Measurements from ENCODE around the gene BLOC1S5. TPM values are rescaled to one million over a fixed set of nuclear protein-coding genes. Genes with fewer than 3 reads are reported as not detected.

Gene BLOC1S5
- total and polyA plus RNA-seq, 2 of the 8 experiments (the other 6 are each of a cell fraction or from before 2014, with no cell fraction given) = 3.4 to 17.2 TPM

DNA sequence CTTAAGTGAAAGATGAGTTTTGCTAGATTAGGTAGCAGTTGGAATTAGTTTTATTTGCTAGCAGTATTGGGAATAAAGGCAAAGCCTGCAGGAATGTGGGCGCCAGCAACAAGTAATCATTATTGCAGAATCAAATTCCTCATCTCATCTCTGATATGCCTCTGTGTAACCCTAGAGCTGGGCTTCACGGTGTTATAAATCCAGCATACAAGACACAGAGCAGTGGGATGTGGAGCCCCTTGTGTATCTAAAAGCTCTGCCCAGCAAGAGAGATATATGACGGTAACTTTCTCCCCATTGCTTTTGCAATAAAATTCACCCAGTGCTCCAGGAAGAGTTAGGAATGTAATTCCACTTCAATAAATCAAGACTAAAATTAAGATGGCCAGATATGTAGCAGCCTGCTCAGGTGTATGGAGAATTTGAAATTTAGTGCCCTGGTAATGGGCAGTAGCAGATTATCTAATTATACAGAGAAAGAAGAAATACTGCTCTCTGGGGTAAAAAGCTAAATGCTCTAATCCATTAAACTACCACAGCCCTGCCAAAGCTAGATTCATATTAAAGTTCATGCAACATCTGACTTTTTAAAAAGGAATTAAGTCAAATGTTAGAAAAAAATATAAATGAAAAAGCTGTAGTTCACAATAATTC lies 5.6 kb upstream of the BLOC1S5 start:
- H3K79me1 ChIP-seq (ENCODE audit: low read depth, low read length) = no peaks in the 10 kb centered on the region
- no peaks in the 10 kb centered on the region for H3K23me2 ChIP-seq (ENCODE audit: low read depth, low read length)
- H3K14ac ChIP-seq (ENCODE audit: insufficient read length) = no peak overlapping the region
- no peaks in the 10 kb centered on the region for H3K9me3 ChIP-seq (ENCODE audit: insufficient read depth in 2 of 2, low read depth in 1 of 2, low read length in 1 of 2)
- H2BK15ac ChIP-seq (ENCODE audit: low read length) = no peak overlapping the region
- 89% methylated on average over 3 of the region's 3 CpGs; no CpG with 5 or more reads in 1 of the 2 experiments for WGBS, 2 experiments (ENCODE audit: extremely low coverage in 1 of 2, insufficient coverage in 1 of 2, insufficient read length in 1 of 2, insufficient replicate concordance in 2 of 2, low coverage in 1 of 2, low lambda C conversion rate in 2 of 2, missing lambda C conversion rate in 1 of 2)
- H2BK120ac ChIP-seq (replicated peaks; ENCODE audit: low read depth, low read length) = no peak overlapping the region
- no peak overlapping the region for H3K4ac ChIP-seq (replicated peaks; ENCODE audit: insufficient read length, low read depth, low read length)
- H2BK20ac ChIP-seq (ENCODE audit: low read length) = no peak overlapping the region
- no peak for DNase-seq (ENCODE audit: low read depth in 1 of 2, low spot score in 2 of 2)
- H3K56ac ChIP-seq (replicated peaks; ENCODE audit: insufficient read length, low read depth, low read length) = no peak overlapping the region
- TF ChIP-seq, protein P1, sequence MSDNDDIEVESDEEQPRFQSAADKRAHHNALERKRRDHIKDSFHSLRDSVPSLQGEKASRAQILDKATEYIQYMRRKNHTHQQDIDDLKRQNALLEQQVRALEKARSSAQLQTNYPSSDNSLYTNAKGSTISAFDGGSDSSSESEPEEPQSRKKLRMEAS (IDR thresholded peaks at IDR 0.05) = no peak
- no peak for TF ChIP-seq NRF1 (IDR thresholded peaks at IDR 0.05; ENCODE audit: low read depth, low read length)
- no peak for TF ChIP-seq MAFK (IDR thresholded peaks at IDR 0.05; ENCODE audit: low read depth, low read length)
- no peak for TF ChIP-seq SAP30 (IDR thresholded peaks at IDR 0.05; ENCODE audit: insufficient read depth, insufficient replicate concordance, low read length)
- TF ChIP-seq HDAC2 (IDR thresholded peaks at IDR 0.05; ENCODE audit: borderline replicate concordance in 1 of 2, low read depth in 2 of 2, low read length in 2 of 2) = no peak
- TF ChIP-seq JUND (IDR thresholded peaks at IDR 0.05; ENCODE audit: low read length) = no peak
- TF ChIP-seq POLR2AphosphoS5 (IDR thresholded peaks at IDR 0.05; ENCODE audit: low read depth, low read length) = no peak
- no peak for TF ChIP-seq BCL11A (IDR thresholded peaks at IDR 0.05; ENCODE audit: low read depth in 2 of 2, low read length in 2 of 2)
- no peak overlapping the region for H2AK5ac ChIP-seq (ENCODE audit: low read depth, low read length)
- no peaks in the 10 kb centered on the region for H3K79me2 ChIP-seq (ENCODE audit: control insufficient read depth in 1 of 2, insufficient read depth in 2 of 2, low read length in 2 of 2)
- ChIA-PET CTCF (ENCODE audit: partially characterized antibody) (interaction anchor here (0.6 to 0.8 kb wide), 3 partner anchors 20 to 430 kb away, joined by 3 to 5 read pairs (median 4); no protein-coding TSS in a partner anchor), POLR2A (ENCODE audit: partially characterized antibody) (interaction anchor here (0.5 to 1.8 kb wide), 2 partner anchors 11 to 19 kb away, joined by 3 to 4 read pairs; no protein-coding TSS in a partner anchor)
- H3K4me3 ChIP-seq (ENCODE audit: extremely low read depth in 1 of 4, insufficient read depth in 2 of 4, low read depth in 3 of 4, low read length in 4 of 4) = no peak overlapping the region
- no peak overlapping the region for H4K91ac ChIP-seq (replicated peaks; ENCODE audit: insufficient read length, low read length)
- H2AFZ ChIP-seq (ENCODE audit: low read length) = no peak overlapping the region
- H3K18ac ChIP-seq (ENCODE audit: extremely low read depth, low read length) = no peak overlapping the region
- H3K27ac ChIP-seq (ENCODE audit: low read depth, low read length) = no peak overlapping the region
- H3K23ac ChIP-seq (ENCODE audit: insufficient read length) = no peak overlapping the region
- H3K9ac ChIP-seq (replicated peaks in 1 of 4; ENCODE audit: extremely low read depth in 1 of 4, low read depth in 3 of 4, low read length in 3 of 4) = no peak overlapping the region
- no peaks in the 10 kb centered on the region for H3K36me3 ChIP-seq (ENCODE audit: control insufficient read depth in 2 of 4, insufficient read depth in 4 of 4, low read length in 3 of 4)
- H3K4me1 ChIP-seq (replicated peaks in 1 of 4; ENCODE audit: control insufficient read depth in 3 of 4, insufficient read depth in 4 of 4, low read length in 3 of 4) = peaks cover 0 to 5% (median 3%) of the 10 kb centered on the region in 4 experiments; a peak in 4 of 7 replicates
- H4K8ac ChIP-seq (ENCODE audit: extremely low read depth, insufficient read depth, low read length) = no peak overlapping the region
- H3K4me2 ChIP-seq (ENCODE audit: insufficient read depth in 1 of 2, low read depth in 2 of 2, low read length in 2 of 2) = no peak overlapping the region
- no peak for FAIRE-seq
- no peaks in the 10 kb centered on the region for H3K27me3 ChIP-seq (replicated peaks in 1 of 4; ENCODE audit: control insufficient read depth in 3 of 4, extremely low read depth in 1 of 4, insufficient read depth in 3 of 4, low read length in 3 of 4)
- no peak overlapping the region for H4K5ac ChIP-seq (ENCODE audit: insufficient read length, low read depth, low read length)
- H2BK12ac ChIP-seq (ENCODE audit: low read depth, low read length) = no peak overlapping the region
- H4K20me1 ChIP-seq (replicated peaks in 1 of 2; ENCODE audit: control insufficient read depth in 1 of 2, insufficient read depth in 2 of 2, low read length in 2 of 2) = peaks cover 0 to 1% of the 10 kb centered on the region in 2 experiments
- H2BK5ac ChIP-seq (ENCODE audit: low read depth, low read length) = no peak overlapping the region
